HG02678 (cell line): Measurements from ENCODE around the gene COX6A2.

Experiments
- ATAC-seq: cut with Tn5 transposase; IDR thresholded peaks from one replicate; pipeline ENCODE4 v1.9.1; 2021; ENCODE audit warnings: mild to moderate bottlenecking, moderate library complexity; ENCODE audit not compliant: unreplicated experiment

The COX6A2 gene

GRCh38 chr16:31411024-31411844, 16.9 kb downstream of the COX6A2 start:
- no peak for ATAC-seq

- ATAC-seq = no peak
These were observed 18.1 kb downstream of the COX6A2 start for GRCh38 chr16:31410082-31410481.

DNA sequence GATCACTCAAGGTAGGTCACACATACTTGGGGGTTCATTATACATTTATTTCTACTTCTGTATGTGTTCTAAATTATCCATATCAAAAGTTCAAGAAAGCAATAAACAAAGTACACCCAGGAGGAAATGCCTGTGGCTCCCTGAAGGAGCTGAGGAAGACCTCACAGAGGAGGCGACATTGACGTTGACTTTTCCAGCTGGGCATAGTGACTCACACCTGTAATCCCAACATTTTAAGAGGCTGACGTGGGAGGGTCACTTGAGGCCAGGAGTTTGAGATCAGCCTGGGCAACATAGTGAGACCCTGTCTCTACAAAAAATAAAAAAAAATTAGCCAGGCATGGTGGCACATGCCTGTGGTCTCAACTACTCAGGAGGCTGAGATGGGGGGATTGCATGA, 18.7 kb downstream of the COX6A2 start:
- ATAC-seq = no peak

GRCh38 chr16:31407406-31407805, 20.8 kb downstream of the COX6A2 start:
- no peak for ATAC-seq

DNA sequence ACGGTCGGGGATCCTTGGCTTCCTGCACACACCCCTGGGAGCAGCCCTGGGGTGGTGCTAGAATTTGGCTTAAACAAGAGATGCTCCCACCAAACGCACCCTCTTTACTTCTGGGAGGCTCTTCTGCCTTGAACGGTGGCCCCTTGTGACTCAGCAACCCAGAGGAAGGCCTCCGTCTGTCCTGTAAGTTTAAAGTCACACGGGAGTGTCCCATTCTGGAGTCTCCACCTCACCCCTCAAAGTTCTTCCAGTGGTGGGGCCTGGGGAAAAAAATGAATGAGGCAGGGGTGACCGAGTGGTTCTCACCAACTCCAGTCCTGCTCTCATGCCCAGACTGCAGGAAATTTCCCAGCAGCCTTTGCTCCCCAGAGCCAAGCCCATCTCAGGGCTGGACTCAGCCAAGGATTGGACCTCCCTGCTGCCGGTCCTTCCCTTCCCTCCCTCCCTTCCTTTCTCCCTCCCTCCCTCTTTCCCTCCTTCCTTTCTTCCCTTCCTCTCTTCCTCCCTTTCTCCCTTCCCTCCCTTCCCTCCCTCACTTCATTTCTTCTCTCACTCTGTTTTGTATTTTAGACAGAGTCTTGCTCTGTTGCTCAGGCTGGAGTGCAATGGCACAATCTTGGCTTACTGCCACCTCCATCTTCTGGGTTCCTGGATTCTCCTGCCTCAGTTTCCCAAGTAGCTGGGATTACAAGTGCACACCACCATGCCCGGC, 23.7 kb downstream of the COX6A2 start:
- no peak for ATAC-seq

DNA sequence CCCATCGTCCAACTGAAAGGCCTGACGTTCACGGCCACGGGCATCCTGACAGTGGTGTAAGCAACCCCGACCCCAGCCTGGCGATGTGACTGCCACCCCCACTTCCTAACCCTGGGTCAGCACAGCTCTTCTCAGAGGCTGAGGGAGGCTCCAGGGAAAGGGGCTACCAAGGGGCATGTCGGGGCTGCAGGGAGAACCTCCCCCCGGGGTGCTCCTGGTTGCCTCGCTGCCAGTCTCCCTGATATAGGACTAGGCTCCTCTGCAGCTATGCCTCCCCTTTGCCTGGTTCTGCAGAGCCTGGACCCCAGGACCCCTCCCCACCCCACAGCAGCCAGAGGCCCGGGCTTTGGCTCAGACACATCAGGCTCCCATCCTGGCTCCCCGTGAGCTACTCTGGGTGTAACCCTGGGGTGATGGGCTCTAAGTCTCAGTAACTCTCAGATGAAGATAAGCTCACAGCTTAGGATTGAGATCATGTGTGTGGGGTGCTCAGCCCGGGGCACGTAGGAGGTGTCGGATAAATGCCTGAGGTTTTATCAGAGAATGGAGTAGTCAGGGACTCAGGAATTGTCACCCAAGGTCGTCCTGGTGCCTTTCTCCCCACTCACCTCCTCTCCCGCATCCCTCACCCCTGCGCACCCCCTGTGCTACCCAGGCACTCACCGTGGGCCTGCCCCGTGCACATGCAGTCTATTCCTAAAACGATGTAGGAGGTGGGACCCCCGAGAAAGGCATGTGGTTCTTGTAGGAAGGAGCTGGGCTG, 24.4 kb downstream of the COX6A2 start:
- no peak for ATAC-seq

DNA sequence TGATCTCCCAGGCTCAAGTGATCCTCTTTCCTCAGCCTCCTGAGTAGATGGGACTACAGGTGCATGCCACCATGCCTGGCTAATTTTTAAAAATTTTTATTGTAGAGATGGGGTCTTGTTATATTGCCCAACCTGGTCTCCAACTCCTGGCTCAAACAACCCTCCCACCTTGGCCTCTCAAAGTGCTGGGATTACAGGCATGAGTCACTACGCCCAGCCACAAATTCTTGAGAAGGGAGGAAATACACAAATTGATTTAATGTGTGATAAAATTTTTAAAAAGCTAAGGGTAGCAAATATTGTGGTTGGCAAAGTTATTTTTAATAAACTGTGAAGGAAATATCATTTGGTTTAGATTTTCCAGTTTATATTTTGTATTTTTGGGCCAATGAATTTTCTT, 25.5 kb downstream of the COX6A2 start:
- ATAC-seq = no peak

DNA sequence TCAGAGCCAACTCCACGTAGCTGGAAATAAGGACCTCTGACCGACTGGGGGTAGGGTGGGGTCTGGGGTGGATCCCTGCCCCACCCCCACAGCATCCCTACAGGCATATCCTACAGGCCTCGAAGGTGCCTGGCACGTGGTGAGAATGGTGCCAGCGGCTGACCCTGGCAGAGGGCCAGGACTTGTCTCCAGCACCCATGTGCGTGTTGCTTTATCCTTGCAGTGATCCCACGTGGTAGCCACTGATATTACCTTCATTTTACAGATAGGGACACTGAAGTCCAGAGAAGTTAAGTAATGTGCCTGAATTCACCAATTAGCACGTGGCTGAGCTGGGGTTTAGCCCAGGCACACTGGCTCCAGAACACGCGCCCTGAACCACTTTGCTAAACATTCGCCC, 26.7 kb downstream of the COX6A2 start:
- ATAC-seq = no peak

DNA sequence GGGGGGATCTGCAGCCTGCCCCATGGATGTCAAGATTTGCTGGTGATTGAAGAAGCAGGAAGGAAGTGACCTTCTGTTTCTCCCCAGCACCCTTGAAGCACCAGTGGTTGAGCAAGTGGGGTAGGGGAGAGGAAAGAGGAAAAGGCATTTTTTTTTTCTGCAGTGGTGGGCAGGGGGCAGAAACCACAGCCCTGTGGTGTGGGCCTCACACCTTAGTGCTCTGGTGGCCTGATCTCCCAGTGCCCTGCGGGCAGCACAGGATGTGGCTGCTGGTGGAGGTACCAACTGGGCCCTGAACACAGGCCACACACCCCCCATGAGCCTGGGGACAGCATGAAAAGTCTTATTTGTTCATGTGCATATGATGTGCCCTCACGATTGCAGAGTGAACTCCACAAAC, 28.0 kb downstream of the COX6A2 start:
- no peak for ATAC-seq

GRCh38 chr16:31397701-31398100, 30.5 kb downstream of the COX6A2 start:
- no peak for ATAC-seq

DNA sequence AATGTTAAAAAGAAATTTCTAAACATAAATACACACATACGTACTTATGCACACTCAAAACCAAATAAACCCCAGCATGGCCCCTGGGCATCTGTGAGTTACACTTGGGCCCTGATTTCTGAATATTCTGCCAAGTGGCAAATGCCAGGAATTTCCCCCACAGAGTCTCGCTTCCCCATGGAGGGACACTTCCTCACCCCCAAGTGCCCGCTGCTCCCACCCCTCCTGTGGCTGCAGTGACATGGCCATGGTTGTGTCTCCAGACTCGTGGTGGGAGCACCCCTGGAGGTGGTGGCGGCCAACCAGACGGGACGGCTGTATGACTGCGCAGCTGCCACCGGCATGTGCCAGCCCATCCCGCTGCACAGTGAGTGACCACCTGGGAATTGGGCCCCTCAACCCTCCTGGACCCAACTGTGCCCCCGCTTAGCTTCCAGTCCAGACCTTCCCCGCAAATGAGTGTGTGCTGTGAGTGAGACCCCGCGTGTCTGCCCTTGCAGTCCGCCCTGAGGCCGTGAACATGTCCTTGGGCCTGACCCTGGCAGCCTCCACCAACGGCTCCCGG, 31.0 kb downstream of the COX6A2 start:
- no peak for ATAC-seq

GRCh38 chr16:31395647-31396046, 32.5 kb downstream of the COX6A2 start:
- ATAC-seq = no peak

GRCh38 chr16:31393056-31393455, 35.1 kb downstream of the COX6A2 start, which contains the start of gene ITGAD:
ITGAD (plus strand) TSS chr16:31393335; CDS start chr16:31393361, 26 bp downstream.
- no peak for ATAC-seq

- ATAC-seq = no peak
These were observed 37.6 kb downstream of the COX6A2 start for GRCh38 chr16:31390504-31391041.

DNA sequence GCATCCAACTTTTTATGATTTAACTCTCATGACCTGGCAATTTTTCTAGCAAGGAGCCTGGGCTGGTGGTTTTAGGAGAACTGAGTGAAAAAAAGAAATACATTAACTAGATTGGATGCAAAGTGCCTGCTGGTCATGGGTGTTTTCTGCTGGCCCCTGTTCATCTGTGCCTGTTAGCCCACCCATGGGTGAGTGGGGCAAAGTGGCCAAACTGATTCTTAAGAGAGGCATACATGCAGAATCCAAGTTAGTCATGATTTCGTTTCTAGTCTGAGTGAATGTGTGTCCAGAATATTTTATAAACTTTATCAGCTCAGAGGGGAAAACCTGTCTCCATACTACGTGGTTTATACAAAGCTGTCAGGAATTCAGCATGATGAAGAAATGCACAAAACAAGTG, 39.6 kb downstream of the COX6A2 start:
- no peak for ATAC-seq

DNA sequence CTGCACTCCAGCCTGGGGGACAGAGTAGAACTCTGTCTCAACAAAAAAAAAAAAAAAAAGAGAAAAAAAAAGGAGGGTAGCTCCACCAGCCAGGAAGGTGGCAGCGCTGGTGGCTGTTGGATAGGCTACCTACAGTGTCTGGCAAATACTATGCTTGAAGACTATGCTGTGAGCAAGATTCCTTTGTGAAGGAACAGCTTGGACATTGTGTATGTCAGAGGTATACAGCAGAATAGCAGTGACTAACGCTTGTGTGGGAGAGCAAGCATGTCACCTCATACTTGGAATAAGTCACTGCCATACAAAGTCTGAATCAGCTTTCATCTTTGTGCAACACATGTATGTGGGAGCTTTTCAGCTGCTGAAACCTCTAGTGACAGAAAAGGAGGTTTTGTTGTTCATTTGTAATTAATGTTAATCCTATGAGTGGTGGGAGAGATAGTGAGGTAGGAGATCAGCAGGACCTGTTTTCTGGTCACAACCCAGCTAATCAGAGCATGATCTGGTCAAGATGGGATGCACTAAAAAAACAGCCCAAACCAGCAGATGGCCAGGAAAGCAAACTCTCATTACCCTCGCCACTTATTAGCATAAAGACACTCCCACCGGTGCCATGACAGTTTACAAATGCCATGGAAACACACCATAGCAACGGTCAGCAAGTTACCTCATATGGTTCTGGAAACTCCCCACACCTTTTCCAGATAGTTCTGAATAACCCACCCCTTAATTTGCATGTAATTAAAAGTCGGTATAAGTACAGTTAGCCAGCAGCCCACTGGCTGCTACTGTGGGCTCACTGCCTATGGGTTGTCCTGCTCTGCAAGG, 41.8 kb downstream of the COX6A2 start:
- no peak for ATAC-seq

GRCh38 chr16:31385680-31386079, 42.5 kb downstream of the COX6A2 start:
- ATAC-seq = no peak

- ATAC-seq = peak; percentile 50
These were observed 45.5 kb downstream of the COX6A2 start for GRCh38 chr16:31382485-31383161.

- no peak for ATAC-seq
These were observed 48.0 kb downstream of the COX6A2 start for GRCh38 chr16:31380201-31380600.
